ENCODE measurements around the gene SCNN1B. TPM values are rescaled to one million over a fixed set of nuclear protein-coding genes. Genes with fewer than 3 reads are reported as not detected.

SCNN1B gene
- total RNA-seq, 2 donors from 2014 or later, result 9.2 to 11.8 TPM

DNA sequence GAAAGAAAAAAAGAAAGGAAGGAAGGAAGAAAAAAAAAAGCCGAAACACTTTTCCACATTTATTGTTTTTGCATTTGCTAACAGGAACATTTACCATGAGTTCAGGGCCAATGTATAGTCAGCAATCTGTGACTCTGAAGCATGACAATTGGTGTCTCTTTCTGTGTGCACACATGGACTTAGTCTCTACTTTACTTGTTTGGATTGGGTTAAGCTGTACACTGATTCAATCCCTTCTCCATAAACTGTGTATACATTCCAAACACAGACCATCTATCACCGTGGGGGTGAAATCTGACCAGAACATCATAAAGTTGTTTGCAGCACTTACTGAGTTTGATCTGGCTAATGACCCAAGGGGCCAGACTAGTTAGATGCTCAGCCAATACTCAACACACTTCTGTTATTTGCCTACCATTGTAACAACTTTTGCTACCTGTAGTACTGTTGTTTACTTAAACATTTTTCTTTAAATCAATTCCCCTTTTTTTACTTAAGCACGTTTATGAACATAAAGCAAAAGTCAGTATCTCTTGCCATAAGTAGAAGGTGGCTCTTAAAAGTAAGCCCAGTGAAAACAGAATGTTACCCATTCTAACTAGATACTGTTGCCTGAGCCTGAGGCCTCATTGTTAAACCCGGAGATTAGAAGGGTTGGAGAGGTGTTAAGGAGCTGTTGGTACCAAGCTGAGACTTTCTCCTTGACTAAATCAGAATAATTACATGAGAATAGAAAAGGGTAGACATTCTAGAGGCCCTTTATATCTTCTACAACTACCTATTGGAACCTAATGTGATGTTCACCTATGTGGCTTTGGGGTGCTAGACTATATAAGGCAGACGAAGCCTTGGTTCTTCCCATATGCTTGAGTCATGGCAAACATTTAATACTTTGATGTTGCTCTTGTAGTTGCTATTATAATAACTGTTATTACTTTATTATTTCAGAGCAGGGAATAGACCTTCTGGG, 41.8 kb downstream of the SCNN1B start:
- WGBS, result 43% methylated on average over 5 of the region's 5 CpGs
- TF ChIP-seq POLR2AphosphoS5 (IDR thresholded peaks at IDR 0.05), result peak; percentile 72
- TF ChIP-seq POLR2A (IDR thresholded peaks at IDR 0.05), result no peak
- intact Hi-C loops (cut with DNase I), result no loop called here
- no peaks in the 10 kb centered on the region for H3K9me3 ChIP-seq
- no peaks in the 10 kb centered on the region for H3K36me3 ChIP-seq
- H3K27ac ChIP-seq, result no peak overlapping the region
- no peak overlapping the region for H3K4me3 ChIP-seq
- peaks cover 10% of the 10 kb centered on the region for H3K27me3 ChIP-seq (replicated peaks; ENCODE audit: insufficient read depth)
- H3K4me1 ChIP-seq (replicated peaks), result no peaks in the 10 kb centered on the region
- DNase-seq (ENCODE audit: low spot score), result peak; percentile 15

DNA sequence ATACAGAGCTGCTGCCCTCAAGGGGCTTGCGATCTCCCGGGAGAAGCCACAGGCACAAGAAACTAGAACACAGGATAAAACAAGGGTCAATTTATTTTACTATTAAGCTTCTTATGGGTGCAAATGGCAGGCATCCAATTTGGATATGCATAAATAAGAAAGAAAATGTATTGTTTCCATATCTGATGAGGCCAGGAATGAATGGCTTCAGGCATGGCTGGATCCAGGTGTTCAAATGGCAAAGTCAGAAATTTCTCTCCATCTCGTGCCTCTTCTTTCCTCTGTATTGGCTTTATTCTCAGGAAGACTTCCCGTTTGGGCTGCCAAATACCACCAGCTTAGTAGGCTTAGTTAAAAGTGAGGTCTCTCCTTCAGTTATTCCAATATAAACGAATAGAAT, 43.1 kb downstream of the SCNN1B start:
- H3K27ac ChIP-seq, result no peak overlapping the region
- 85% methylated on average over 5 of the region's 5 CpGs for WGBS
- H3K4me1 ChIP-seq (replicated peaks), result no peaks in the 10 kb centered on the region
- intact Hi-C loops (cut with DNase I), result no loop called here
- no peaks in the 10 kb centered on the region for H3K36me3 ChIP-seq
- H3K9me3 ChIP-seq, result no peaks in the 10 kb centered on the region
- DNase-seq (ENCODE audit: low spot score), result no peak
- H3K27me3 ChIP-seq (replicated peaks; ENCODE audit: insufficient read depth), result peaks cover 10% of the 10 kb centered on the region
- TF ChIP-seq, protein P1, sequence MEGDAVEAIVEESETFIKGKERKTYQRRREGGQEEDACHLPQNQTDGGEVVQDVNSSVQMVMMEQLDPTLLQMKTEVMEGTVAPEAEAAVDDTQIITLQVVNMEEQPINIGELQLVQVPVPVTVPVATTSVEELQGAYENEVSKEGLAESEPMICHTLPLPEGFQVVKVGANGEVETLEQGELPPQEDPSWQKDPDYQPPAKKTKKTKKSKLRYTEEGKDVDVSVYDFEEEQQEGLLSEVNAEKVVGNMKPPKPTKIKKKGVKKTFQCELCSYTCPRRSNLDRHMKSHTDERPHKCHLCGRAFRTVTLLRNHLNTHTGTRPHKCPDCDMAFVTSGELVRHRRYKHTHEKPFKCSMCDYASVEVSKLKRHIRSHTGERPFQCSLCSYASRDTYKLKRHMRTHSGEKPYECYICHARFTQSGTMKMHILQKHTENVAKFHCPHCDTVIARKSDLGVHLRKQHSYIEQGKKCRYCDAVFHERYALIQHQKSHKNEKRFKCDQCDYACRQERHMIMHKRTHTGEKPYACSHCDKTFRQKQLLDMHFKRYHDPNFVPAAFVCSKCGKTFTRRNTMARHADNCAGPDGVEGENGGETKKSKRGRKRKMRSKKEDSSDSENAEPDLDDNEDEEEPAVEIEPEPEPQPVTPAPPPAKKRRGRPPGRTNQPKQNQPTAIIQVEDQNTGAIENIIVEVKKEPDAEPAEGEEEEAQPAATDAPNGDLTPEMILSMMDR (IDR thresholded peaks at IDR 0.05), result no peak
- TF ChIP-seq POLR2AphosphoS5 (IDR thresholded peaks at IDR 0.05) (no peak), POLR2A (IDR thresholded peaks at IDR 0.05) (no peak)
- no peak overlapping the region for H3K4me3 ChIP-seq

DNA sequence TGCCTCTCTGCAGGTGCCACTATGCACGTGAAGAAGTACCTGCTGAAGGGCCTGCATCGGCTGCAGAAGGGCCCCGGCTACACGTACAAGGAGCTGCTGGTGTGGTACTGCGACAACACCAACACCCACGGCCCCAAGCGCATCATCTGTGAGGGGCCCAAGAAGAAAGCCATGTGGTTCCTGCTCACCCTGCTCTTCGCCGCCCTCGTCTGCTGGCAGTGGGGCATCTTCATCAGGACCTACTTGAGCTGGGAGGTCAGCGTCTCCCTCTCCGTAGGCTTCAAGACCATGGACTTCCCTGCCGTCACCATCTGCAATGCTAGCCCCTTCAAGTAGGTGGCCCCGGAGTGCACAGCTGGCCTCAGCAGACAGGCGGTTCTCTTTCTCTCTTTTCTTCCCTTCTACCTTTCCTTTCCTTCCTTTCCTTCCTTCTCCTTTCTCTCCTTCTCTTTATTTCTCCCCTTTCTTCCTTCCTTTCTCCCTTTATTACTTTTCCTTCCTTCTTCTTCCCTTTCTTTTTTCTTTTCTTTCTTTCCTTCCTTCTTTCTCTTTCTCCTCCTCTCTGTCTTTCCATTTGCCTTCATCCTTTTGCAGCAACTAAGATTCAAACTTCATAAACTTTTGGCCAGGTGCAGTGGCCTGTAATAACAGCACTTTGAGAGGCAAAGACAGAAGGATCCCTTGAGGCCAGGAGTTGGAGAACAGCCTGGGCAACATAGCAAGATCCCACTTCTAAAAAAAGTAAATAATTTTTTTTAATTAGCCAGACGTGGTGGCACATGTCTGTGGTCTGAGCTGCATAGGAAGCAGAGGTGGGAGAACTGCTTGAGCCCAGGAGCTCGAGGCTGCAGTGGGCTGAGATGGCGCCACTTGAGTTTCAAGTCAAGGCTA, 46.7 kb downstream of the SCNN1B start:
- no peaks in the 10 kb centered on the region for H3K9me3 ChIP-seq
- no peak overlapping the region for H3K4me3 ChIP-seq
- TF ChIP-seq, protein P1 (IDR thresholded peaks at IDR 0.05), result no peak
- TF ChIP-seq POLR2A (IDR thresholded peaks at IDR 0.05), result no peak
- no peak for TF ChIP-seq POLR2AphosphoS5 (IDR thresholded peaks at IDR 0.05)
- intact Hi-C loops (cut with DNase I), result no loop called here
- H3K4me1 ChIP-seq (replicated peaks), result no peaks in the 10 kb centered on the region
- H3K27me3 ChIP-seq (replicated peaks; ENCODE audit: insufficient read depth), result peaks cover 10% of the 10 kb centered on the region
- no peak overlapping the region for H3K27ac ChIP-seq
- no peaks in the 10 kb centered on the region for H3K36me3 ChIP-seq
- 66% methylated on average over 18 of the region's 18 CpGs for WGBS
- no peak for DNase-seq (ENCODE audit: low spot score)

DNA sequence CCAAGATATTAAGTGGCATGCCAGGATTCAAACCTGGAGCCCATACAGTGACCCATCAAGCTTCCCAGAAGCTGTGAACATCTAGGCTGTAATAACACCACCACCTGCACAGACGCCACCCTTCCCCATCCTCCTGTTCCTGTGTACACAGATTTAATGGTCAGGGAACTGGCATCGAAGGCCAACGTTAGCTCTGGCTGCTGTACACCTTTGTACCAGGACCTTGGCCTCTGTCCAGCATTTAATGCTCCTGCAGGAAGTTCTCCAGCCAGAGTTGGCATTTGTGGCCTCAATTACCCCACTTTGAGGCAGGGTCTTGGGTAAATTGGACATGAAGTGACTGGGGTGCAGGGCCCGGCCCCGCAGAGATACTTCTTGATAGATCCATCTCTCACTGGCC, 49.3 kb downstream of the SCNN1B start:
- no peaks in the 10 kb centered on the region for H3K36me3 ChIP-seq
- DNase-seq (ENCODE audit: low spot score), result peak; percentile 76
- WGBS, result 55% methylated on average over 5 of the region's 5 CpGs
- no peaks in the 10 kb centered on the region for H3K9me3 ChIP-seq
- TF ChIP-seq POLR2AphosphoS5 (IDR thresholded peaks at IDR 0.05) (peak; percentile 85), POLR2A (IDR thresholded peaks at IDR 0.05) (no peak)
- TF ChIP-seq, protein P1 (IDR thresholded peaks at IDR 0.05), result no peak
- H3K4me1 ChIP-seq (replicated peaks), result no peaks in the 10 kb centered on the region
- no peak overlapping the region for H3K27ac ChIP-seq
- peaks cover 8% of the 10 kb centered on the region for H3K27me3 ChIP-seq (replicated peaks; ENCODE audit: insufficient read depth)
- H3K4me3 ChIP-seq, result no peak overlapping the region
- intact Hi-C loops (cut with DNase I), result no loop called here

DNA sequence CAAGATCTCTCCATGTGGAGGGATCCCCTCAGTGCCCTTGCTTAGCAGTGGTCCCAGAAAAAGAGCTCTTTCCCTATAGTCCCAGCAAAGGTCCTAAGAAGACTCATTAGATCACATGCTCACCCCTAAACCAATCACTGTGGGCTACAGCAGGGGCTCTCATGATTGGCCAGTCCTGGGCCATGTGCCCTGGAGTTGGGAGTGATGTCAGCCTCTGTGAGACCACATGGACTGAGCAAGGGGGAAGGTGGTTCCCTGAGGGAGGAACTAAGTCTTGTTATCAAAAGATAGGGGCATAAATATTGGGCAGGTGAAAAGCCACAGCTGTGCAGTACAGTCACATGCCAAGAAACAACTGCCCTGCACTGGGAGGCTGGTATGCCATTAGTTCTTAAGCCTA, 51.3 kb downstream of the SCNN1B start:
- Histone ChIP-seq H3K36me3 (no peaks in the 10 kb centered on the region), H3K27me3 (replicated peaks; ENCODE audit: insufficient read depth) (peaks cover 3% of the 10 kb centered on the region), H3K4me3 (no peak overlapping the region), H3K9me3 (no peaks in the 10 kb centered on the region), H3K4me1 (replicated peaks) (no peaks in the 10 kb centered on the region), H3K27ac (no peak overlapping the region)
- TF ChIP-seq, protein P1 (IDR thresholded peaks at IDR 0.05), result no peak
- TF ChIP-seq POLR2AphosphoS5 (IDR thresholded peaks at IDR 0.05) (no peak), POLR2A (IDR thresholded peaks at IDR 0.05) (no peak)
- intact Hi-C loops (cut with DNase I), result no loop called here
- no peak for DNase-seq (ENCODE audit: low spot score)
